GM19397 (cell line): ENCODE results near the gene ZNF521.
"Not testable (repeated sequence)": the region's sequence is repeated elsewhere in the genome, so short reads cannot be mapped to it uniquely, and the experiment has no call there.

ENCODE experiments used
- ATAC-seq: cut with Tn5 transposase; IDR thresholded peaks from one replicate; pipeline ENCODE4 v1.9.1; 2021; ENCODE audit warnings: mild to moderate bottlenecking, moderate library complexity; ENCODE audit not compliant: unreplicated experiment

ZNF521 gene

DNA sequence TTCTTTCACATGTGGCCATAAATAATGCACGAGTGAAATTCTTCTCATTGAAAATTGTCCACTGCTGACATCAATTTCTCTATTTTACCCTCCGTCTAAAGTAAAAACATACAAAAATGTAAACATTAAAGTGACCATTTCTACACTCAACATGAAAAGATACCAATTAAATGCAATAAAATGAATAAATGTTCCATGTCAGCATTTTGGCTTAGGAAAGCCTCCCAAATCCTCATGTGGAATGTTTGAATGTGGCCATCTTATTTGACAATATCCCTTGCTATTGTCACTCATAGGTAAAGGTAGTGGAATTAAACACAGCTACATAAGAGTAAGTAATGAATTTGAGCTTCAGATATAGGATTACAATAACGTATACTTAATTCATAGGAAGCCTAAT is 60.8 kb downstream of the ZNF521 start:
- ATAC-seq: no peak

DNA sequence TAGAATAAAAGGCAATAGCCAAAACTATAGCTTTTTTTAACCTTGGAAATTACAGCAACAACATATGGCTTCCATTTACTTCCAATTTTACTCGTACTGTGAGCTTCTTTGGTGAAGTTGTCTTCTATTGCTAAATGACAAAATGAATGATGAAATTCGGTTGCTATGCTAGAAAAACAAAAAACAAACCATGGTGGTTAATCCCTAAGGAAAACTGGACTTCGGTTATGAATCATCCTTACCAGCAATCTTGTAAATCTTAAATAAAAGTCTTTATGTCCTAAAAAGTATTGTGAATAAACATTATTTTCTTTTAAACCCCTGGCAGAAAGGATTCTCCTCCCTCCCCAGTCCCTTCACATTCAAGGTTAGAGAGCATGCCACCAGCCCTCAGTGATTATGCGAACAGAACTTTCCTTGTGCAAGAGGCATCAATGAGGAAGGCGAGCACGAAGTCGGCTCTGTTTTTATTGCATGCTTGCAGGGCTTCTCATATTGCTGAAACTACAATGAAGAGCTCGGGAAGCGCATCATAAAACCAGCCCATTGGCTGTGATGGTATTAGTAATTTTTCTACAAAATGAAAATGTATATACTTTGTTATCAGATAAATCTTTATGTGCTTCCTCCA is 62.9 kb downstream of the ZNF521 start:
- ATAC-seq: no peak

DNA sequence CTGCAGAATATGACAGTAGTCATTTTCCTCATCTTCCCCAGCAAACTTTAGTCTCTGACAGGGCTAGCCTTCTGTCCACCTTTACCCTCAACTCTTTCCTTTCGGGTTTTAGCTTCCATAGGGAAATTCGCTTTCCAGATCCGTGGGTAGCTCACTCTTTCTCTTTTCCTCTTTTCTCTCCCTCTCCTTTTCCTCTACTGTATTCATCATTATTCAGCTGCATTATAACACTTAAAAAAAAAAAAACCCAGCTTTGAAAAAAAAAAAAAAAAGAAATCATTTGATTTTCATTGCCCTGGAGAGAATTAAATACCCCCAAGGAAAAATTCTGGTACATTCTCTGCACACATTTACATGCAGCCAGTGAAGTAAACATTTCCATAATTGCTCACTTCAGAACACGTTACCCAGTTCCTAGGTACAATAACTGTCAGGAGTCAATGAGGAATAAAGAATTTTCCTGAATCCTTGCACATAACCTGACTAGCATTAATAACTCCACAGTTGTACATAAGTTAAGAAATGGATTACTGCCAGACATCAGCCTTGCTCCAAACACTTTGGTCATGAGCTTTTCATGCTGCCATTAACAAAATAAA is 63.5 kb downstream of the ZNF521 start:
- ATAC-seq: no peak

- no peak for ATAC-seq
These were observed 64.9 kb downstream of the ZNF521 start for GRCh38 chr18:25287106-25287505.

GRCh38 chr18:25284861-25285550 is 67.0 kb downstream of the ZNF521 start:
- ATAC-seq: no peak

DNA sequence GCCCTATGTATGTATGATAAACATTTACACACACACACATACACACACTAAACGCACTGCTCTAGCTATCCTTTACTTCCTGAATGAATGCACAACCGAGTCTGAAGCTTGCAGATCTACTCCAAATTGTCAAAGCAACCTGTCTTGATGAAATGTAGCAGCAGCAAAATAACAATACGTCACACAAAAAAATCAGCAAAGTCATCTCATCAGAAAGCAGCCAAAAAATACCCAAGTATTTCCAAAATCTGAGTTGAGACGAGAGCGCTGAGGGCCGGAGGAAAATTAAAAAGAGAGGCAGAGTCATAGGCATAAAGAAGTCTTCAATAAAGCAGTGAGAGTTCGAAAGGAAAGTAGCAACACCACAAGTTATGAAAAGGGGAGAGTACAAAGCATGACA is 67.7 kb downstream of the ZNF521 start:
- ATAC-seq: no peak

DNA sequence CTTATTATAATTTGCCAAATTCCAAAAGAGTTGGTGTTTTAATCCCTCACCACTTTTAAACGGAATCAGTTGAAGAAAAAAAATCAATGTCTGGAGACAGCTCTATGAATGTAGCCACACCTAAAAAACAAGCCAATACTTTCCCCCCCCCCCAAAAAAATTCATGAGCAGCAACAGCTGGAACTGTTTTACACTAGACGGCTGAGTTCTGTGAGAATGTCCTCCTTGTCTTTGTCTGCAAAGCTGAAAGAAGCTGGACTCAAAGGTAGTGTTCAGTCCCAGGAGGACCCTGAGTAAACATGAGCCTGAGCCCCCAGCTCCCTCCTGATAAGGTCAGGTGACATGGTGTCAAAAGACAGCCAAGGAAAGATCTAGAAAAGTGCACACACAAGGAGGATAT is 68.2 kb downstream of the ZNF521 start:
- no peak for ATAC-seq

DNA sequence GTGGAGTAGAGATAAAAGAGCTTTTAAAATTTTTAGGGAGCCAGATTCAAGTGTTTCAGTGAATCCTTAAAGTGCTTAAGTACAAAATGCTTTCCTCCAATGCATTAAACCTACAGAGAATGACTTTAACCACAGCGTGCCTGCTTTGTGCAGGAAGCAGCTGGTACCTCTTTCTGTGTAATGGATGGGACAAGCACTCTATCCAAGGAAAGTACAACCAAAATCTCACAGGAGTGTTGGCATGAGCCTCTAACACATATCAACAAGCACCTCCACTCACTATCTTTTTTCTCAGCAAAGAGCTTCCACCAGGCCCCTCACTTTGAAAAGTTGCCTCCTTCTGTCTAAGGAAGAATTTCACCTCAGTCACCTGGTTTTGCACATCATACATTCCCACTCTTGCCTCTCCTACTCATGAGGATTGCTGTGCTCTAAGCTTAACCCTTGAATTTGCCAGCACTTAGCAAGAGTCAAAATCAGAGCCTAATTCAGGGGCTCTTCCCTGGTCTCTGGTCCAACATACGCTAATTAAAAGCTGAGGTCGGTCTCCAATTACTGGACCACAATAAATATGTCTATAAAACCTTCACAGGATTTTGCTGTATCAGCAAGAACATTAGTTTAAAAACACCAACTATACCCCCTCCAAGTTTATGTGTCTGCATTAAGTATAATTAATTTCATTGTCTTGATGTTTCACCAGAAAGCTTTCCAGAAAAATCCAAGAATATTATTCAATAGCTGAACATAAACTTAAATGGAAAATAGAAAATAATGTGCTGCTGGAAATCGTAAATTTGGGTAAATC is 68.9 kb downstream of the ZNF521 start:
- ATAC-seq: no peak

DNA sequence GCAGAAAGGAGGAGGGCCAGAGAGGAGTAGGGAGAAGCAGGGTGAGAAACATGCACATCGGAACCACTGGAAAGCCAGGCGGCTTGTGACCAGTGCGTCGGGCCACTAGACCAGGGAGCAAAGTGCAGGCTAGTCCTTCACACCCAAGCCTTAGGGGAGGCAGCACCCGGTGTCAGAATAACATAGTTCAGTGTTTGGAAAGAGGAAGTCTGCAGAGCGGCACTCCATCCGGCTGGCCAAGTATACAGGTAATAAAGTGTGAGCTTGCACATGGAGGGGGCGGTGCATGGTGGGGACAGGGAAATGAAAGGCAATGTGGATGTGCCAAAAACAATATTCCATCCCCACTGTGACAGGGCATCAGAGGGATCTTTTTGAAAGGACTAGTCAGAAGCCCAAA is 69.7 kb downstream of the ZNF521 start:
- no peak for ATAC-seq

DNA sequence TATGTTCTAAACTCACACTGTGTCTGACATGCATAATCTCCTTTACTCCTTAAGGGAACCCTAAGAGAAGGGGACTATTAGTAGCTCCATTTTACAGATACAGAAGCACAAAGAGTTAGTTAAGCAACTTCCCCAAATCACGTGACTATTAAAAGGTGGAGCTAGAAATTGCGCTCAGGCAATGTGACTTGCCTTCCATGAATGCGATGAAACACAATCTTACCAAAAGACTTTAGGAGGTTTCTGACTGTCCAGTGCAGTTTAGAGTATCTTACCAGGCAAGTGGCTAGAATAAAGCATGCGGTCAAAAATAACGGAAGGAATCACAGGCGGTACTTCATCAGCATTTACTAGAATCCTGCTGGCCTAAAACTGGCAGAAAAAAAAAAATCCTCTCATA is 70.4 kb downstream of the ZNF521 start:
- no peak for ATAC-seq

DNA sequence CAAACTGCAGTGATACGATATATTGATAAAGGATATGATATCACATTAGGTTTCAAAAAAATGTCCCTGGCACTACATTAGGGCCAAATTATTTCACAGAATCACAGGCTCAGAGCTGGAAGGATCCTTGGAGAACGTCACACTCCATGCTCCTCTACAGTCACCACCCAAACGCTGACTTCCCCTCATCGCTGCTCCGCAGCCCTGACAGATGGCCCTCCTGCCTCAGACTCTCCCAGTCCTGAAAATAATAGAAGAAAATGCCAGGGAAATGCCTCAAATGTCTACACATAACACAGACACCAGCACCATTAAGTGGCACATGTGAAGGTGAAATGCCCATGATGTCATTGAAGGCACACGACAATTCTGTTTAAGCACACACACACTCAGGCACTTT is 72.0 kb downstream of the ZNF521 start:
- no peak for ATAC-seq

DNA sequence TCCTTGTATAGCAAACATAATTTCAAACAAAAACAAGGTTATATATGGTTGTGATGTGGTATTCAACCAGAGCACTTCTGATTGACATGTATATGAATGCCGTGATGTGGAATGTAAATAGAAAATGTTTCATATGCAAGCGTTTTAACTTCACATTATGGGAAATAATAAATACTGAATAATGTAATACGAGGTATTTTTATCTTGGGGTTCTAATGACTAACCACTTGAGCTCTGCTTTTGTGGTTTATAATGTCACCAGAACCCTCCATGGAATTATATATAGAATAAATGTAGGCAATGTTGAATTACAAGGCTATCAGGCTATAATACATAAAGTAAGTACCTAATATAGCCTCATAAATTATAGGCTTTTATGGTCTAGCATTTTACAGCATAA is 72.4 kb downstream of the ZNF521 start:
- ATAC-seq: no peak

GRCh38 chr18:25279133-25279532 is 72.8 kb downstream of the ZNF521 start:
- ATAC-seq: no peak

GRCh38 chr18:25278394-25278793 is 73.6 kb downstream of the ZNF521 start:
- ATAC-seq: no peak

- ATAC-seq: no peak
These were observed 76.5 kb downstream of the ZNF521 start for GRCh38 chr18:25275412-25276001.

DNA sequence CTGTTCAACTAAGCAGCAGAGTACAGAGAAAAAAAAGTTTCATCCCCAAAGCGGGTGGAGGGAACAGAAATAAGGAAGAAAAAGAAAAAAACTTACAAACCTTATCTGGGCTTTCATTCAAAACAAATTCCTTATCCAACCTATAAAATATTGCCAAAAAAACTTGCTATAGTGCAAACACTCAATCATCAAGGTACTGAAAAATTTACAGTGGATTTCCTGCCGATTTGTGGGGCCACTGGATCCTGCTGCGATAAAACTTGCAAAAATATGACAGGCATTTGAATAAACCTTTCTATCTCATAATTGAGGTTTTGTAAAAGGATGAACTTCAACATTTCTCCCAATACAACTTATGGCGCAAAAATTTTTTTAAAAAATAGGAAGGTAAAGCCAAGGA is 77.0 kb downstream of the ZNF521 start:
- ATAC-seq: no peak

DNA sequence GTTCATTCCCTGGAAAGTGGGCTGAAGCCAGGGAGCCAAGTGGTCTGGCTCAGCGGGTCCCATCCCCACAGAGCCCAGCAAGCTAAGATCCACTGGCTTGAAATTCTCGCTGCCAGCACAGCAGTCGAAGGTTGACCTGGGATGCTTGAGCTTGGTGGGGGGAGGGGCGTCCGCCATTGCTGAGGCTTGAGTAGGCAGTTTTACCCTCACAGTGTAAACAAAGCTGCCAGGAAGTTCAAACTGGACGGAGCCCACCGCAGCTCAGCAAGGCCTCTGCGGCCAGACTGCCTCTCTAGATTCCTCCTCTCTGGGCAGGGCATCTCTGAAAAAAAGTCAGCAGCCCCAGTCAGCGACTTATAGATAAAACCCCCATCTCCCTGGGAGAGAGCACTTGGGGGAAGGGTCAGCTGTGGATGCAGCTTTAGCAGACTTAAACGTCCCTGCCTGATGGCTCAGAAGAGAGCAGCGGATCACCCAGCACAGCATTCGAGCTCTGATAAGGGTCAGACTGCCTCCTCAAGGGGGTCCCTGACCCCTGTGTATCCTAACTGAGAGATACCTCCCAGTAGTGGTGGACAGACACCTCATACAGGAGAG is 84.9 kb downstream of the ZNF521 start:
- not testable (repeated sequence) for ATAC-seq

DNA sequence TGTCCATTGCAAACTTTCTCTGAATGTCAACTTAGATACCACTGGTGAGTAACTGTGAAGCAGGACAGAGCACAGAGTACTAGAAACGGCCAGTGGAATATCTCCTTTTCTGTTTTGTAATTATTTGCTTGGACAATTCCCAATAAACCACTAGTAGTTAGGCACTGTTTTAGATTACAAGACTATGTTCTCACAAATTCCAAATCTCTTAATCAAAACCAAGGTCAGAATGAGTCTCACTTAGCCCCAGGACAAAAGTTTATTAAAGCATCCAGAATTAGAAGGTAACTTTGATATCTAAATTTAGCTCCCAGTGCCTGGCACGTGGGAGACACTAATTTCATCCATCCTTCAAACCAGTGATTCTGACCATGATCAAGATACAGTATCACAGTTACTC is 89.0 kb downstream of the ZNF521 start:
- no peak for ATAC-seq

DNA sequence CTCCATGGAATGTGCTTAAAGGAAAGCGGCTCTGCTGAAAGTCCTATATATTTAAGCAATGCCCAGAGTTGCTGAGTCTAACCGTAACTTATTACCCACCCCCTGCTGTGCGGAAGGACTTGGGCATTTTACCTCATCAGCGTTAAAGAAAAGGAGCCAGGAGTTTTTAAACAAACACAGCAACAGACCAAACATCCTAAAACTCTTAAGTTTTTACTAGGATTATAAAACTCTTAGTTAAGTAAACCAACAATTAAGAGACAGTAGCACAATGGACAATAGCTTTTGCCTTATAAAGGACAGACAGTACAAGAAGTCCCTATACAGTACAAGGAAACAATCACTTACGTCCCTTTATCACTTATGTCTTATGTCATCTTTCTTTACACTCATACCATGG is 90.2 kb downstream of the ZNF521 start:
- no peak for ATAC-seq

- no peak for ATAC-seq
These were observed 95.5 kb downstream of the ZNF521 start for GRCh38 chr18:25256439-25256838.

- no peak for ATAC-seq
These were observed 98.2 kb downstream of the ZNF521 start for GRCh38 chr18:25253779-25254178.
